A172 (cell line): ENCODE results near the gene CFAP90. TPM values are rescaled to one million over a fixed set of nuclear protein-coding genes. Genes with fewer than 3 reads are reported as not detected.

Experiments used
- DNase-seq: peaks from one replicate; pipeline ENCODE4 v3.0.0-alpha.2; 2015; ENCODE audit warnings: low spot score
- total RNA-seq: library from RNA; depleted of rRNA; stranded (reverse); fragments of >200 nt; shearing (Covaris generic); gene quantifications from 2 replicates; pipeline ENCODE4 v1.2.3, GENCODE V29; 2014

Gene CFAP90
- total RNA-seq, 1 experiment from 2014 or later, result not detected

GRCh38 chr5:7868427-7868772 is 17.5 kb upstream of the CFAP90 start:
- DNase-seq, result no peak

GRCh38 chr5:7867260-7867659 is 16.3 kb upstream of the CFAP90 start:
- DNase-seq, result no peak

GRCh38 chr5:7866196-7866595 is 15.3 kb upstream of the CFAP90 start:
- DNase-seq, result no peak

- DNase-seq, result no peak
Observed at GRCh38 chr5:7857926-7858632, 7.1 kb upstream of the CFAP90 start.

GRCh38 chr5:7857361-7857760 is 6.4 kb upstream of the CFAP90 start:
- no peak for DNase-seq

- peak; percentile 28 for DNase-seq
Observed at GRCh38 chr5:7856855-7857254, 5.9 kb upstream of the CFAP90 start.

GRCh38 chr5:7855611-7856010 is 4.7 kb upstream of the CFAP90 start:
- DNase-seq, result no peak

GRCh38 chr5:7852988-7853387 is 2.1 kb upstream of the CFAP90 start:
- DNase-seq, result no peak

GRCh38 chr5:7852542-7852941 is 1.6 kb upstream of the CFAP90 start:
- DNase-seq, result no peak

- DNase-seq, result no peak
Observed at GRCh38 chr5:7851617-7852289, 820 bp upstream of the CFAP90 start.

- no peak for DNase-seq
Observed at GRCh38 chr5:7851240-7851592, 283 bp upstream of the CFAP90 start.

GRCh38 chr5:7849681-7850394 is 1.1 kb downstream of the CFAP90 start:
- no peak for DNase-seq

- DNase-seq, result no peak
Observed at GRCh38 chr5:7848296-7848695, 2.6 kb downstream of the CFAP90 start.

GRCh38 chr5:7846327-7846726 is 4.6 kb downstream of the CFAP90 start:
- no peak for DNase-seq

GRCh38 chr5:7845557-7845956 is 5.4 kb downstream of the CFAP90 start:
- DNase-seq, result no peak

- no peak for DNase-seq
Observed at GRCh38 chr5:7844901-7845300, 6.0 kb downstream of the CFAP90 start.

- DNase-seq, result no peak
Observed at GRCh38 chr5:7842531-7842930, 8.4 kb downstream of the CFAP90 start.

GRCh38 chr5:7837403-7837802 is 13.5 kb downstream of the CFAP90 start:
- no peak for DNase-seq

GRCh38 chr5:7834982-7835381 is 16.0 kb downstream of the CFAP90 start:
- no peak for DNase-seq

- peak; percentile 12 for DNase-seq
Observed at GRCh38 chr5:7828269-7828668, 22.7 kb downstream of the CFAP90 start.

GRCh38 chr5:7827610-7828009 is 23.3 kb downstream of the CFAP90 start:
- DNase-seq, result no peak

- no peak for DNase-seq
Observed at GRCh38 chr5:7825630-7826029, 25.3 kb downstream of the CFAP90 start.

GRCh38 chr5:7824995-7825394 is 25.9 kb downstream of the CFAP90 start:
- DNase-seq, result no peak
